ENCODE measurements around the gene FAM184A.

The FAM184A gene

DNA sequence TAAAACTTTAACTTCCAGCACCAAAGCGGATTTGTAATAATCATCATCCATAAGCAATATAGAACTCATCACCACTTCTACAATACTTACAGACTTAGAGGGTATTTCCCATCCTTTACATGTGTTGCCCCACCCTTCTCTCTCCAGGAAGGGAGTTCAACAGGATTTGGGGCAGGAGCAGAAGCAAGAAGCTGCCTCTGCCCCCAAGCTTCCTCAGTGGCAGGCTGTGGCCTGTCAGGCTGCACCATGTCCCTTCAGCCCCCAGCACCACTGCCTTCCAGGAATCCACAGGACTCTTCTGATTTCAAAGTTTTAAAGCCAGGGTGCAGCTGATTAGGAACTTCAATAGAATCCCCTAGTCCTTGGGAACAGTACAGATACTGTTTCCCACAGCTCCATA is 106.8 kb downstream of the FAM184A start:
- DNase-seq (ENCODE audit: low read depth), result no peak
- TF ChIP-seq CTCF (IDR thresholded peaks at IDR 0.05; ENCODE audit: control insufficient read depth, extremely low read depth, insufficient read depth), result no peak
- no peak overlapping the region for H3K4me3 ChIP-seq (ENCODE audit: low read depth, low read length)

- no peak for TF ChIP-seq CTCF (IDR thresholded peaks at IDR 0.05; ENCODE audit: control insufficient read depth, extremely low read depth, insufficient read depth)
- no peak for DNase-seq (ENCODE audit: low read depth)
- no peak overlapping the region for H3K4me3 ChIP-seq (ENCODE audit: low read depth, low read length)
Measured at GRCh38 chr6:118970866-118971265, 107.6 kb downstream of the FAM184A start.

GRCh38 chr6:118968416-118968815 is 110.0 kb downstream of the FAM184A start:
- no peak overlapping the region for H3K4me3 ChIP-seq (ENCODE audit: low read depth, low read length)
- TF ChIP-seq CTCF (IDR thresholded peaks at IDR 0.05; ENCODE audit: control insufficient read depth, extremely low read depth, insufficient read depth), result peak; percentile 50
- DNase-seq (ENCODE audit: low read depth), result peak; percentile 28

GRCh38 chr6:118967239-118967638 is 111.2 kb downstream of the FAM184A start:
- no peak overlapping the region for H3K4me3 ChIP-seq (ENCODE audit: low read depth, low read length)
- TF ChIP-seq CTCF (IDR thresholded peaks at IDR 0.05; ENCODE audit: control insufficient read depth, extremely low read depth, insufficient read depth), result no peak
- DNase-seq (ENCODE audit: low read depth), result no peak

DNA sequence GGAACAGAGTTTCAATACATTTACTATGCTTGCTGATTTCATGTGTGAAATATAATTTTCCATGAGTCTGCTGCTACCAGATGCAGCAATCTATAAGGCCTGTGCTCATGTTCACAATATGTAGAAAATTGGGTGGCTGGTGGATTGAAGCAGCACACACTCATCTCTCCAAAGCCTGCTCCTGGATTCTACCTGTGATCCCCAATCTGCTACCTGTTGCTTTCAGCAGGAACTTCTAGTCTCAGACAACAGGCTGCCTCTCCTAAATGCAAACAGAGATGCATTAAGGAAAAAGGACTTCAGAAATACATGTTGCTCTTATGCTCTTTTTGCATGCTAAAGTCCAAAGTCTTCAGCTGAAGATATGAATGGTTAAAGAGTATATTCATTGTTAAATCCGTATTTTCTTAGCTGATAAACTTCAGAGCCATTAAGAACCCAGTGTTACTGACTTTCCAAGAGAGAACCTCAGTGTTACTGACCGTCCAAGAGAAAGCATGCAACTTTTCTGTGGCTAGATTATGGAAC is 112.6 kb downstream of the FAM184A start:
- no peak for DNase-seq (ENCODE audit: low read depth)
- no peak for TF ChIP-seq CTCF (IDR thresholded peaks at IDR 0.05; ENCODE audit: control insufficient read depth, extremely low read depth, insufficient read depth)
- H3K4me3 ChIP-seq (ENCODE audit: low read depth, low read length), result no peak overlapping the region

- H3K4me3 ChIP-seq (ENCODE audit: low read depth, low read length), result no peak overlapping the region
- no peak for DNase-seq (ENCODE audit: low read depth)
- TF ChIP-seq CTCF (IDR thresholded peaks at IDR 0.05; ENCODE audit: control insufficient read depth, extremely low read depth, insufficient read depth), result no peak
Measured at GRCh38 chr6:118965371-118965770, 113.1 kb downstream of the FAM184A start.

DNA sequence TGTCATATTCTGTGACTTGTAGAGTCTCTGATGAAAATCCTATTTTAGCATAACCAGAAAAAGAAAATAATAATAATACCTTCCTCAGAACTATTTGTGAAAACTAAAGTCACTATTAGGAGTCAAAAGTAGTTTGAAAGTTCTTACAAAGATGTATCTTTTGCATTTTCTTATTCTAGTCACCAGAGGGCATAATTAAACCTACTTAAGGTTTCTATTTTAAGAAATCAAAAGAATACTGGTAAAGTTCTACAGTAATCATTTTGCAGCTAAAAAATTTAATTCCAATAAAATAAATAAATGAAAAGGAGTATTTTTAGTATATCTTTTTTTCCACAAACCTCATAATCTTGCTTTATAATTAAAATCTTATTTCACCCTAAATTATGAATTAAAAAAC is 115.5 kb downstream of the FAM184A start:
- TF ChIP-seq CTCF (IDR thresholded peaks at IDR 0.05; ENCODE audit: control insufficient read depth, extremely low read depth, insufficient read depth), result peak; percentile 22; the same call in 1 of the 2 replicates
- no peak overlapping the region for H3K4me3 ChIP-seq (ENCODE audit: low read depth, low read length)
- DNase-seq (ENCODE audit: low read depth), result no peak
